GM12872 (cell line): ENCODE data around the gene ANXA8.

Experiments used
- CTCF ChIP-seq: IDR thresholded peaks from 3 replicates; pipeline ENCODE4 v1.5.1; 2011; ENCODE audit warnings: low read depth, mild to moderate bottlenecking, low read length, moderate library complexity; ENCODE audit not compliant: insufficient read depth

The ANXA8 gene

GRCh38 chr10:47456079-47456785 is 27.7 kb downstream of the ANXA8 start:
- TF ChIP-seq CTCF, result no peak

DNA sequence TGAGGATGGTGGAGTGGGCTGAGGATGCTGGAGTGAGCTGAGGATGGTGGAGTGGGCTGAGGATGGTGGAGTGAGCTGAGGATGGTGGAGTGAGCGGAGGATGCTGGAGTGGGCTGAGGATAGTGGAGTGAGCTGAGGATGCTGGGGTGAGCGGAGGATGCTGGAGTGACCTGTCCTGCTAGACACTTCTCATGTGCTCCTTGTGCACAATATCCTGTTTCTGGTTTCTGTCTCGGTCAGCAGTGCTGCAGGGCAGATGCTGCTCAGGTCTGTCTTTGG is 29.2 kb downstream of the ANXA8 start:
- no peak for TF ChIP-seq CTCF

DNA sequence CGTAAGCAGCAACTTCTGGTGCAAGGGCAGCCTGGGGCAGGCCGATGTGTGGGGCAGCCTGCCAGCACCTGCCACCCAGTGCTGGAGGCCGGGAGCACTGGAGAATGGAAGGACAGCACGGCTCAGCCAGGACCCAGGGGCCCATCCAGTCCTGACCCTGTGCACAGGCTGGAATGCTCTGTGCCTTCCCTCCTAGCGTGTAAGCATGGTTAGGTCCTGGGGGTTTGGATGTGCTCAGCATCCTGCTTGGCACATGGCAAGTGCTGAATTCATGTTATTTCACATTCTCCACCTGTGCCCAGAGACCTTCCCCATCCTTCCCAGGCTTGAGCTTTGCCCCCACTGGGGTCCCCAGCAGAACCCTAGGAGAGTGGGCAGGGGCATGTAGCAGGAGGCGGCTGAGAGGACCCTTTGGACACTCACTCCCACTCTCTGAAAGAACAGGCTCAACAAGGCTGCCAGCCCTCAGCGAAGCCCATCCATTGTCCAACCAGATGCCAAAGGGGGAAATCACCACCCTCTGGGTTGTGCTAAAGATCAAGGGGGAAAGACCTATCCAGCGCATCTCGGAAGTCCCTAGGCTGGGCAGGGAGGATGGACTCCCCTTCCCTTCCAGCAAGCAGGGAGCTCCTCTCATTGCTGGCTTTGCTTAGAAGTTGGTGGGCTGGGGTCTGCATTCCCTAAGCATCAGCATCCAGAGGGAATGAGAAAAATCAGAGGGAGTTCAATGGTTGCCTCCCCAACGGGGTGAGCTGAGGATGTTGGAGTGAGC is 29.7 kb downstream of the ANXA8 start:
- no peak for TF ChIP-seq CTCF

- no peak for TF ChIP-seq CTCF
Observed at GRCh38 chr10:47453141-47454007, 30.5 kb downstream of the ANXA8 start.

DNA sequence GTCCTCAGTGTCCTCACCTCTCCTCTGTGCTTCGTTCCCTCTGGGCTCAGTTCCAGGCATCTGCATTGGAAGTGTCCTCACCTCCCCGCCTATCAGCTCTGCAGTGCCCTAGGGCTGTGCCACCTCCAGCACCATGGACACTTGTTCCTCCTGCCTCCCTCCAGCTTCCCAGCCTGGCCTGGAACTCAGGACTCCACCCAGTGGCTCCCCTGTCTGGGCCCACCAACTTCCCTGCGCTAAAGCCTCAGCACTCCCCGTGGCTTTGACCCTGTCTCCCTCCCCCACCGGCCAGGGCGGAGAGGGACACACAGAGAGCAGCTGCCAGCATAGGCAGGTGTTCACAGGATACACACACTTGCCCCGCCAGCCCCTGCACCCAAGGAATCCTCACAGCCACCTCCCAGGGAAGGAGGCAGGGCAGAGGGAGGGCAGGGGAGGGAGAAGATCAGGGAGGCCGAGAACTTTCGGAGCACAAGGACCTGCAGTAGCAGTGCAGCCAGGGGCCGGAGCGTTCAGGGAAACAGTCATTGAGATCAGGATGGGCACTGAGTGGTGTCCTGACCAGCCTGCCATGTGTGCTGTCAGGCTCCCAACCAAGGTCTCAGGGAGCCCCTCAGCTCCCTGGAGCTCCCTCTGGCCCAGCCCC is 31.3 kb downstream of the ANXA8 start:
- no peak for TF ChIP-seq CTCF

- TF ChIP-seq CTCF, result no peak
Observed at GRCh38 chr10:47451998-47452494, 31.9 kb downstream of the ANXA8 start.
